BE2C (cell line): ENCODE data around the gene PSMD8.
A peak's percentile ranks its signal among the peaks of the same experiment; 100 is the strongest.
"Not testable (repeated sequence)": the region's sequence is repeated elsewhere in the genome, so short reads cannot be mapped to it uniquely, and the experiment has no call there.

Experiments
- DNase-seq: peaks from one replicate; pipeline ENCODE4 v3.0.0-alpha.2; 2020
- H3K27me3 ChIP-seq: fragments of 250-450 bp; sonication (Bioruptor Pico); 2 replicates; pipeline ENCODE4 v1.5.1; 2020; ENCODE audit warnings: mild to moderate bottlenecking
- H3K36me3 ChIP-seq: fragments of 250-450 bp; sonication (Bioruptor Pico); 2 replicates; pipeline ENCODE4 v1.5.1; 2020; ENCODE audit warnings: mild to moderate bottlenecking
- H3K4me1 ChIP-seq: fragments of 250-450 bp; sonication (Bioruptor Pico); 2 replicates; pipeline ENCODE4 v1.5.1; 2020
- H3K4me3 ChIP-seq: 2 replicates; pipeline ENCODE4 v1.5.1; 2011; ENCODE audit warnings: low read depth, low read length
- H3K9me3 ChIP-seq: fragments of 250-450 bp; sonication (Bioruptor Pico); 2 replicates; pipeline ENCODE4 v1.5.1; 2020
- CTCF ChIP-seq: IDR thresholded peaks from 2 replicates; pipeline ENCODE4 v1.5.1; 2012; ENCODE audit warnings: mild to moderate bottlenecking, low read depth, low read length

PSMD8 gene

GRCh38 chr19:38336638-38337359 is 37.6 kb upstream of the PSMD8 start:
- no peaks in the 10 kb centered on the region for H3K9me3 ChIP-seq
- no peaks in the 10 kb centered on the region for H3K27me3 ChIP-seq
- H3K36me3 ChIP-seq, result no peaks in the 10 kb centered on the region
- TF ChIP-seq CTCF, result no peak
- DNase-seq, result peak; percentile 97
- H3K4me1 ChIP-seq, result no peaks in the 10 kb centered on the region
- peak overlapping the region; percentile 63 for H3K4me3 ChIP-seq

- Histone ChIP-seq H3K4me1 (no peaks in the 10 kb centered on the region), H3K9me3 (no peaks in the 10 kb centered on the region), H3K27me3 (no peaks in the 10 kb centered on the region), H3K4me3 (peak overlapping the region; percentile 63), H3K36me3 (no peaks in the 10 kb centered on the region)
- no peak for DNase-seq
- no peak for TF ChIP-seq CTCF
These were observed 37.1 kb upstream of the PSMD8 start for GRCh38 chr19:38337360-38337653.

DNA sequence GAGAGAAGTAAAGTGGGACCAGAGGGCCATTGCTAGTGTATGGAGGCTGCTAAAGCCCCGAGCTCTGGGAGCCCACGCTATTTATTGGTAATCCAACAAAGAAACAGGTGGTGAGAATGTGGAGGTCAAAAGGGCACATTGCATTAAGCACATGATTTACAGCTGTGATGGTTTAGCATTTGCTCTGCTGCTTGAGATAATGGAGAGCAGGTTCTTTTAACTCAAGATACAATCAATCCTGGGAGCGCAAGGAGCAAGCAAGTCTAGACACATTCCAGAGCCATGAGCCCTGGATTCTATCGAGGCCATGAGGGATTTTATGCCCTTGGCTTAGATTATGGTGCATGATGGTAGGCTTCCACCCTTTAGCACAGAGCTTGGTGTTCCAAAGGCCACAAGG is 35.4 kb upstream of the PSMD8 start:
- H3K4me1 ChIP-seq, H3K36me3 ChIP-seq, DNase-seq, H3K4me3 ChIP-seq, H3K9me3 ChIP-seq, H3K27me3 ChIP-seq: not testable (repeated sequence)

- Histone ChIP-seq H3K4me1 (no peaks in the 10 kb centered on the region), H3K4me3 (no peak overlapping the region), H3K27me3 (no peaks in the 10 kb centered on the region), H3K36me3 (no peaks in the 10 kb centered on the region), H3K9me3 (no peaks in the 10 kb centered on the region)
- no peak for DNase-seq
- no peak for TF ChIP-seq CTCF
These were observed 33.4 kb upstream of the PSMD8 start for GRCh38 chr19:38340927-38341326.

- H3K4me3 ChIP-seq, result no peak overlapping the region
These were observed 27.5 kb upstream of the PSMD8 start for GRCh38 chr19:38346837-38347236.

GRCh38 chr19:38350883-38351282 is 23.5 kb upstream of the PSMD8 start:
- H3K9me3 ChIP-seq, result no peaks in the 10 kb centered on the region
- no peak for DNase-seq
- TF ChIP-seq CTCF, result no peak

More at GRCh38 chr19:38346837-38347236, 27.5 kb upstream of the PSMD8 start:
- no peaks in the 10 kb centered on the region for H3K27me3 ChIP-seq
- no peaks in the 10 kb centered on the region for H3K4me1 ChIP-seq
- DNase-seq, result no peak
- no peak for TF ChIP-seq CTCF
- no peaks in the 10 kb centered on the region for H3K9me3 ChIP-seq
- no peaks in the 10 kb centered on the region for H3K36me3 ChIP-seq

More at GRCh38 chr19:38350883-38351282, 23.5 kb upstream of the PSMD8 start:
- Histone ChIP-seq H3K27me3 (no peaks in the 10 kb centered on the region; the same call in 1 of the 2 replicates), H3K4me3 (no peak overlapping the region), H3K36me3 (no peaks in the 10 kb centered on the region), H3K4me1 (no peaks in the 10 kb centered on the region)
